DMS153 (cell line): ENCODE data around the gene INAFM2.

Source experiments
- DNase-seq: peaks from one replicate; lab custom pipeline; 2025; lab: John Stamatoyannopoulos, UW

Gene INAFM2

GRCh38 chr15:40329804-40330203 is 6.3 kb downstream of the INAFM2 start:
- no peak for DNase-seq

- peak; percentile 14 for DNase-seq
Observed at GRCh38 chr15:40330368-40330836, 6.9 kb downstream of the INAFM2 start.

- no peak for DNase-seq
Observed at GRCh38 chr15:40331026-40331425, 7.5 kb downstream of the INAFM2 start.

GRCh38 chr15:40331637-40332036 is 8.1 kb downstream of the INAFM2 start:
- no peak for DNase-seq

GRCh38 chr15:40332113-40332781 is 8.8 kb downstream of the INAFM2 start:
- DNase-seq, result no peak

GRCh38 chr15:40333922-40334492 is 10.5 kb downstream of the INAFM2 start:
- DNase-seq, result no peak

- DNase-seq, result no peak
Observed at GRCh38 chr15:40334541-40334940, 11.0 kb downstream of the INAFM2 start.

- no peak for DNase-seq
Observed at GRCh38 chr15:40334941-40335795, 11.7 kb downstream of the INAFM2 start.

GRCh38 chr15:40335938-40336743 is 12.6 kb downstream of the INAFM2 start:
- peak; percentile 45 for DNase-seq

GRCh38 chr15:40336744-40337122 is 13.2 kb downstream of the INAFM2 start:
- no peak for DNase-seq

GRCh38 chr15:40337597-40337996 is 14.1 kb downstream of the INAFM2 start:
- no peak for DNase-seq

- DNase-seq, result no peak
Observed at GRCh38 chr15:40338041-40338657, 14.7 kb downstream of the INAFM2 start.

GRCh38 chr15:40338921-40339620 is 15.6 kb downstream of the INAFM2 start:
- DNase-seq, result no peak

- DNase-seq, result no peak
Observed at GRCh38 chr15:40339621-40339945, 16.1 kb downstream of the INAFM2 start.

GRCh38 chr15:40340038-40340739 is 16.7 kb downstream of the INAFM2 start:
- peak; percentile 34 for DNase-seq

- peak; percentile 54 for DNase-seq
Observed at GRCh38 chr15:40340740-40341400, 17.4 kb downstream of the INAFM2 start, which contains the start of gene CCDC9B. TSS of gene CCDC9B (minus strand) at chr15:40340939. CDS start at chr15:40340819, 120 bp downstream.

GRCh38 chr15:40342416-40343320 is 19.2 kb downstream of the INAFM2 start:
- DNase-seq, result no peak

- DNase-seq, result no peak
Observed at GRCh38 chr15:40343512-40343911, 20.0 kb downstream of the INAFM2 start.

- no peak for DNase-seq
Observed at GRCh38 chr15:40344217-40344616, 20.7 kb downstream of the INAFM2 start.
